ENCODE measurements around the gene IGFBP2.

- no peak for TF ChIP-seq CTCF (conservative IDR thresholded peaks at IDR 0.05 in 1 of 2, IDR thresholded peaks at IDR 0.05 in 1 of 2; ENCODE audit: extremely low read depth in 1 of 2, insufficient read depth in 1 of 2, low read depth in 1 of 2, low read length in 2 of 2)
- no peak for TF ChIP-seq EZH2 (IDR thresholded peaks at IDR 0.05; ENCODE audit: borderline replicate concordance, low read length)
Measured at GRCh38 chr2:216603884-216604245, 29.4 kb upstream of the IGFBP2 start.
